ENCODE data around the gene KCTD21. TPM values are rescaled to one million over a fixed set of nuclear protein-coding genes. Genes with fewer than 3 reads are reported as not detected.

KCTD21 gene
- total and polyA plus RNA-seq, 10 of the 15 experiments (the other 5 are each of a cell fraction or from before 2014, with no cell fraction given): 0.63 to 5.4 (median 3.6) TPM

- H3K9ac ChIP-seq (ENCODE audit: control insufficient read depth, insufficient read depth, low read length): no peak overlapping the region
- WGBS (ENCODE audit: insufficient coverage, insufficient replicate concordance, low lambda C conversion rate, missing lambda C conversion rate): 67% methylated on average over 2 of the region's 2 CpGs
- in situ Hi-C loops (cut with MboI): no loop called here
- DNase-seq (ENCODE audit: low read depth, low spot score): no peak
- no peaks in the 10 kb centered on the region for H3K4me1 ChIP-seq (ENCODE audit: control insufficient read depth, insufficient read depth, low read length)
- H3K79me2 ChIP-seq (ENCODE audit: control insufficient read depth, insufficient read depth, low read length): no peaks in the 10 kb centered on the region
- FAIRE-seq: no peak
- intact Hi-C loops (cut with micrococcal nuclease; ENCODE audit: unreplicated experiment): loop anchor here (10.0 kb wide), 1 partner anchor 186 kb away; the partner anchor contains the start of gene INTS4
- H3K4me3 ChIP-seq: no peak overlapping the region
- H3K36me3 ChIP-seq (ENCODE audit: control insufficient read depth in 2 of 2, insufficient read depth in 2 of 2, low read length in 1 of 2): no peaks in the 10 kb centered on the region; a peak in 1 of 4 replicates
- ChIA-PET POLR2A (no interaction called here), CTCF (no interaction called here), SMC1A (ENCODE audit: uncharacterized antibody, unreplicated experiment) (no interaction called here), RAD21 (ENCODE audit: unreplicated experiment) (no interaction called here)
- no peak overlapping the region for H3K4me2 ChIP-seq (ENCODE audit: control insufficient read depth, insufficient read depth)
- H4K20me1 ChIP-seq (ENCODE audit: control insufficient read depth, insufficient read depth): no peaks in the 10 kb centered on the region
- ATAC-seq: no peak
- H3K27me3 ChIP-seq (replicated peaks in 1 of 2; ENCODE audit: control insufficient read depth in 2 of 2, insufficient read depth in 2 of 2, low read length in 1 of 2): no peaks in the 10 kb centered on the region
- no peak overlapping the region for H2AFZ ChIP-seq (ENCODE audit: control insufficient read depth, low read depth, low read length)
- TF ChIP-seq, protein P1, sequence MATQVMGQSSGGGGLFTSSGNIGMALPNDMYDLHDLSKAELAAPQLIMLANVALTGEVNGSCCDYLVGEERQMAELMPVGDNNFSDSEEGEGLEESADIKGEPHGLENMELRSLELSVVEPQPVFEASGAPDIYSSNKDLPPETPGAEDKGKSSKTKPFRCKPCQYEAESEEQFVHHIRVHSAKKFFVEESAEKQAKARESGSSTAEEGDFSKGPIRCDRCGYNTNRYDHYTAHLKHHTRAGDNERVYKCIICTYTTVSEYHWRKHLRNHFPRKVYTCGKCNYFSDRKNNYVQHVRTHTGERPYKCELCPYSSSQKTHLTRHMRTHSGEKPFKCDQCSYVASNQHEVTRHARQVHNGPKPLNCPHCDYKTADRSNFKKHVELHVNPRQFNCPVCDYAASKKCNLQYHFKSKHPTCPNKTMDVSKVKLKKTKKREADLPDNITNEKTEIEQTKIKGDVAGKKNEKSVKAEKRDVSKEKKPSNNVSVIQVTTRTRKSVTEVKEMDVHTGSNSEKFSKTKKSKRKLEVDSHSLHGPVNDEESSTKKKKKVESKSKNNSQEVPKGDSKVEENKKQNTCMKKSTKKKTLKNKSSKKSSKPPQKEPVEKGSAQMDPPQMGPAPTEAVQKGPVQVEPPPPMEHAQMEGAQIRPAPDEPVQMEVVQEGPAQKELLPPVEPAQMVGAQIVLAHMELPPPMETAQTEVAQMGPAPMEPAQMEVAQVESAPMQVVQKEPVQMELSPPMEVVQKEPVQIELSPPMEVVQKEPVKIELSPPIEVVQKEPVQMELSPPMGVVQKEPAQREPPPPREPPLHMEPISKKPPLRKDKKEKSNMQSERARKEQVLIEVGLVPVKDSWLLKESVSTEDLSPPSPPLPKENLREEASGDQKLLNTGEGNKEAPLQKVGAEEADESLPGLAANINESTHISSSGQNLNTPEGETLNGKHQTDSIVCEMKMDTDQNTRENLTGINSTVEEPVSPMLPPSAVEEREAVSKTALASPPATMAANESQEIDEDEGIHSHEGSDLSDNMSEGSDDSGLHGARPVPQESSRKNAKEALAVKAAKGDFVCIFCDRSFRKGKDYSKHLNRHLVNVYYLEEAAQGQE (IDR thresholded peaks at IDR 0.05; ENCODE audit: low read depth, low read length): no peak
- no TSS peak for BruUV-seq (replicated peaks)
- no peak overlapping the region for H3K27ac ChIP-seq (ENCODE audit: control insufficient read depth, insufficient read depth)
- no peaks in the 10 kb centered on the region for H3K9me3 ChIP-seq (replicated peaks; ENCODE audit: control insufficient read depth, insufficient read depth, low read length)
Observed at GRCh38 chr11:78181185-78181584, 7.2 kb downstream of the KCTD21 start.

DNA sequence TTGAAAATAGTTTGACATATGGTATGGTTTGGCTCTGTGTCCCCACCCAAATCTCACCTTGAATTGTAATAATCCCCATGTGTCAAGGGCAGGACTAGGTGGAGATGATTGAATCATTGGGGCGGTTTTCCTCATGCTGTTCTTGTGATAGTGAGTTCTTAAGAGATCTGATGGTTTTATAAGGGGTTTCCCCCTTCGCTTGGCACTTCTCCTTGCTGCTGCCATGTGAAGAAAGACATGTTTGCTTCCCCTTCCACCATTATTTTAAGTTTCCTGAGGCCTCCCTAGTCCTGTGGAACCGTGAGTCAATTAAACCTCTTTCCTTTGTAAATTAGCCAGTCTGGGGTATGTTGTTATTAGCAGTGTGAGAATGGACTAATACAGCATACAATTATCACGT is 7.7 kb downstream of the KCTD21 start:
- RAD21 ChIA-PET (ENCODE audit: unreplicated experiment): no interaction called here

More for the DNA sequence above, 7.7 kb downstream of the KCTD21 start:
- SMC1A ChIA-PET (ENCODE audit: uncharacterized antibody, unreplicated experiment): no interaction called here
- POLR2A ChIA-PET: no interaction called here
- H3K4me1 ChIP-seq (ENCODE audit: control insufficient read depth, insufficient read depth, low read length): no peaks in the 10 kb centered on the region
- H3K27ac ChIP-seq (ENCODE audit: control insufficient read depth, insufficient read depth): no peak overlapping the region
- TF ChIP-seq SMARCA5 (IDR thresholded peaks at IDR 0.05) (no peak), BHLHE40 (IDR thresholded peaks at IDR 0.05; ENCODE audit: borderline replicate concordance in 1 of 2, low read depth in 2 of 2, low read length in 1 of 2) (no peak), CHD4 (IDR thresholded peaks at IDR 0.05) (no peak), IKZF1 (conservative IDR thresholded peaks at IDR 0.05) (no peak), CBX3 (IDR thresholded peaks at IDR 0.05; ENCODE audit: borderline replicate concordance, low read depth) (no peak), MEF2B (IDR thresholded peaks at IDR 0.05; ENCODE audit: partially characterized antibody, poor library complexity, severe bottlenecking) (no peak), HDAC2 (IDR thresholded peaks at IDR 0.05) (no peak)
- no peaks in the 10 kb centered on the region for H3K27me3 ChIP-seq (replicated peaks in 1 of 2; ENCODE audit: control insufficient read depth in 2 of 2, insufficient read depth in 2 of 2, low read length in 1 of 2)
- no peak overlapping the region for H3K4me3 ChIP-seq
- intact Hi-C loops (cut with micrococcal nuclease; ENCODE audit: unreplicated experiment): loop anchor here (10.0 kb wide), 1 partner anchor 186 kb away; the partner anchor contains the start of gene INTS4
- H3K36me3 ChIP-seq (ENCODE audit: control insufficient read depth in 2 of 2, insufficient read depth in 2 of 2, low read length in 1 of 2): no peaks in the 10 kb centered on the region; a peak in 1 of 4 replicates
- H3K4me2 ChIP-seq (ENCODE audit: control insufficient read depth, insufficient read depth): no peak overlapping the region
- H4K20me1 ChIP-seq (ENCODE audit: control insufficient read depth, insufficient read depth): no peaks in the 10 kb centered on the region
- BruUV-seq (replicated peaks): no TSS peak
- H3K9ac ChIP-seq (ENCODE audit: control insufficient read depth, insufficient read depth, low read length): no peak overlapping the region
- no peaks in the 10 kb centered on the region for H3K9me3 ChIP-seq (replicated peaks; ENCODE audit: control insufficient read depth, insufficient read depth, low read length)
- no peak for DNase-seq (ENCODE audit: low read depth, low spot score)
- WGBS (ENCODE audit: insufficient coverage, insufficient replicate concordance, low lambda C conversion rate, missing lambda C conversion rate): 96% methylated on average over 4 of the region's 4 CpGs
- no peaks in the 10 kb centered on the region for H3K79me2 ChIP-seq (ENCODE audit: control insufficient read depth, insufficient read depth, low read length)
- CTCF ChIA-PET: no interaction called here
- no peak overlapping the region for H2AFZ ChIP-seq (ENCODE audit: control insufficient read depth, low read depth, low read length)
- no peak for FAIRE-seq
- ATAC-seq: no peak
- in situ Hi-C loops (cut with MboI): no loop called here

Measured in GM12878 (cell line).